HK-2 (cell line): ENCODE results near the gene ASAH2.
"Not testable (repeated sequence)": the region's sequence is repeated elsewhere in the genome, so short reads cannot be mapped to it uniquely, and the experiment has no call there.

Experiments used
- DNase-seq: peaks from one replicate; pipeline ENCODE4 v3.0.0-alpha.2; 2018; ENCODE audit not compliant: unreplicated experiment

The ASAH2 gene

DNA sequence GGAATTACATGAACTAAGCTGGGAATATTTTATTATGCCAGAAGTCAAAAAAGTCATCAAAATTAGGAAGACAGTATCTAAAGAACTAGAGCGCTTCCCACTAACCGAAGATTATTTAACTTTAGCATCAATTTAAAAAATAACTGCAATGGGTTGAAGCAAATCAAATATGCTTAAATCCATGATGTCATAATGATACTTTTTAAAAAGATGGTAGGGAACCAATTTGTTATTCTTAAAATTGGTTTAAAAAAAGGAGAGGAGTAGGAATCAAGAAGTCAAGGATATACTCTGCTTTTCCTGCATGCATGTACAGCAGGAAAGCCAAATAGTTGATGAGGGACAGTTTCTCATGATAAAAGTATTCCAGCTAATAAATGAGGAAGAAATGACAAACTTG, 3.2 kb upstream of the ASAH2 start:
- DNase-seq: no peak

DNA sequence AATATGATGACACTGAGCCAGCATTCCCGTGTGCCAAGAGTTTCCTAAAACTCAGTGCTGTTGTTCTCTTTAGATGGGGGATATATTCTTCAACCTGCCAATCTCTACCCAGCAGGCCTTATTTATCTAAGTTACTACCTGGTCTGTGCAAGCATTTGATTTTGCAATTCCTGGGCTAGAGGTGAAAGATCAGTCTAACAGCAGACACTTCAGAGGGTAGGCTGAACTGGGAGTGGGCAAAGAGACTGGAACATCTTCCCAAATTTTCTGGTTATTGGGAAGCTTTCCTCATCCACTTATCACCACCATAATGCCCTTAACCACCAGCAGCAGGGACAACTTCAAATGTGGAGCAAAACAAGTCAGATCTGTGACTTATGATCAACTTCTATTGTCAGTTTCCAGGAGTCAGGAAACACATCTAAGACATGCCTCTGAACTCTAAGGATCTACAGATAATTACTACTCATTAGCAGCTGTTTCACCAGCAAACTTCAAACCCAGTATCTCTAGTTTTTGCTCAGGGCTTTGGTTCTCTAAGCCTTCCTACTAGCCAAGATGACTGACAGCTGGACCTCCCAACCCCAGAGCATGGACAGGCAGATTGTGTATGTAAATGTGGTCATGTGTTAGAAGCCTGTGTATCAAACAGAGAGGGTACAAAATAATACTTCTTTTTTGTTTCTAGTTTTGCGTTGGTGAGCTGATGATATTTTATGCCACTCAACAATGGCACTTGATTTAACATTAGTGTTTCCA, 1.0 kb downstream of the ASAH2 start:
- DNase-seq: no peak

DNA sequence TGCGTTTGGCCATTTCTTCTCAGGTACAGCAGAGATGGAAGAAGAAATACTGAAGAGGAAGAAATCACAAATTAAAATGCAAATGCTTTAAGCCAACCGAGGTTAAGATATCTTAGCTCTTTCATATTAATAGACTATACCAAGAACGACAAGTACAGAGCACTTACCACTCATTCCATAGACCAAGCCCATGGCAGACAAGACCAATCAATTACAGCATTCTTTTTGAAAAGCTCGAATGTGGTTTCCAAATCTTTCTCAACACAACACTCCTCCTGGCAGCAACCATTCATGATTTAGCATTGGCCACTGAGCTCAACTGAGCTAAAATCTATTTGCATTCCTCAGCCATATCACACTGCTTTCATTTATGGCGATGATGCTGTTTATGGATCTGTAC, 2.7 kb downstream of the ASAH2 start:
- DNase-seq: no peak

DNA sequence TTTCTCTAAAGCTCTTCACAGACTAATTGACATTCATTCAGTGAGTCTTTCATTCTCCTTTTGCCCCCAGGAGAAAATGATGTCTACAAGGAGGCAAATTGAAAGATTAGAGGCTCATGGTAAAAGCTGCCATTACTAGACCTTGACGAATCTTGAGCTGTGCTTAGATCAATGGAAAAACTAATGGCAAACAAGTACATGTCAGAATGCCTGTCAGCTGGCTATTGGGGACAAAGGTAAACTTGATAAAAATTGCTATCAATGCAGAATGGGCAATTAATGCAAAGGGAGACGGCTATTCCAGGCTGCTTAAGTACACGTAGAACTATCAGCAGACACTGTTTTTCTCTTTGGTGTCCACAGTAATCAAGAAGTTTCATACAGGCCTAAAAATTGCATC, 3.3 kb downstream of the ASAH2 start:
- no peak for DNase-seq

DNA sequence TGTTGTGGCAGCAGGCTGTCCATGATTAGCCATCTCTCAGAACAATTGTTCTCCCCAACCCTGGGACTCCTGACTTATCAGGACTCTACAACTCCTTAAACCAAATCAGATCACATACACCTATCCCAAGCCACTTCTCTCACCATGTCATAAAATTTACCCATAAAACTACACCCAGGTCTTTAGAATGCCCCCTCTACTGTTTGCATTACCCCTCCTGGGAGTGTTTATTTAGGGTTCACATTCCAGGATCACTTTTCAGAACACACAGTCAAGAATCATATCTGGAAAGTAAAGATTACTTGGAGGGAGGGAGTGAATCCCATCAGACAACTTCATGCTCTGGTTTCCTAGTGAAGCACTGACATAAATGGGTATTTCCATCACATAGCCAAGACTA, 7.1 kb downstream of the ASAH2 start:
- DNase-seq: no peak

DNA sequence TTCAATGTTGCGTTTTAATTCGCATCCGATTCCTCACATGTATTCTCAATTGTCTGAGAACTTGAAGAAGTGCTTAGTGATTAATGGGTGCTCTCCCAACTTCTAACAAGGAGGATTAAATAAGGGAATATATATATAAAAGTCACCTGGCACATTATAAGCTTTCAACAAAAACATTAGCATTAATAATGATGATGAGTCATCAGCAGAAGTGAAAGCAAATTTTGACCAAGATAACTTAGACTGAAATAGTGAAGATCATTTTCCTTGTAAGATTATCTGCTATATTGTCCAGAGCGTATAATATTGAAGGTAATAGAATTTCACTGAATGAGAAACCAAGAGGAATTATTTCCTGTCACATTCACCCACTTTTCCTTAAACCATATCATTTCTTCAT, 8.5 kb downstream of the ASAH2 start:
- DNase-seq: no peak

DNA sequence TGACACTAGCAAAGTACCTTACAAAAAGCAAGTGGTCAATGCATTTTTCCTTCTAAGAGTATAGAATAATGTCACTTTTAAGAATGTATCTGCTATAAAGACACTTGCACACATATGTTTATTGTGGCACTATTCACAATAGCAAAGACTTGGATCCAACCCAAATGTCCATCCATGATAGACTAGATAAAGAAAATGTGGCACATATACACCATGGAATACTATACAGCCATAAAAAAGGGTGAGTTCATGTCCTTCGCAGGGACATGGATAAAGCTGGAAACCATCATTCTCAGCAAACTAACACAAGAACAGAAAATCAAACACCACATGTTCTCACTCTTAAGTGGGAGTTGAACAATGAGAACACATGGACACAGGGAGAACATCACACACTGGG, 9.8 kb downstream of the ASAH2 start:
- not testable (repeated sequence) for DNase-seq

DNA sequence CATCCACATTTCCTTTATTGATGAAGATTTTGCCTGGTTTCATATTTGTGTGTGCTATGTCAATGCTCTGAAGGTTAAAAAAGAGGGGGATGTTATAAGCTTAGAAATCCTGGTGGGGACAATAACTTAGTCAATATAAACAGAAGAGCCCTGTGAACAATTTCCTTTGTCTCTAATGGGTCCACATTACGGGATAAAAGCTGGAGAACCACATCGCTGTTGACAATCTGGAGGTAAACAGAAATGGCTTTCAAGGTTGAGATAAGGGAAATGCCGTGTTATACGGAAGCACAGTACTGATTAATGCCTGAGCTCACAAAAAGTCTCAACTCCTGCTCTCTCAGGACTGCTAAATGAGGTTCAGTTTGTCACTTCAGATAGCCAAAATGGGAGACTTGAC, 16.8 kb downstream of the ASAH2 start:
- DNase-seq: no peak

DNA sequence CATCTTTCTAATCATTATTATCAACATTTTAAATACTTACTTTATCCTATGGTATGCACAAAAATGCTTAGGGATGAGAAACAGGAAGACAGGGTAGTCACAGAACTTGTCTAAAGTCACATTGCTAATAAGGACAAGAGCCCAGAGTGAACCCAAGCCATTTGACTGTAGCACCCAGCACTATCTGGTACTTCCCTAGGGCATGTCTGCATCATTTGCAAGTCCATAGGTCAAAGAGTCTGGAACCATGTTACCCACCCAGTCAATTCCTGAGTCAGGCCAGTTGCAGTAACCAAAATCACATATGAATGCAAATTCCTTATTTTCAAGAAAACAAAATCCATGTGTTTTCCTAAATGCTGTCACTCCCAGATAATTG, 19.1 kb downstream of the ASAH2 start:
- DNase-seq: no peak

DNA sequence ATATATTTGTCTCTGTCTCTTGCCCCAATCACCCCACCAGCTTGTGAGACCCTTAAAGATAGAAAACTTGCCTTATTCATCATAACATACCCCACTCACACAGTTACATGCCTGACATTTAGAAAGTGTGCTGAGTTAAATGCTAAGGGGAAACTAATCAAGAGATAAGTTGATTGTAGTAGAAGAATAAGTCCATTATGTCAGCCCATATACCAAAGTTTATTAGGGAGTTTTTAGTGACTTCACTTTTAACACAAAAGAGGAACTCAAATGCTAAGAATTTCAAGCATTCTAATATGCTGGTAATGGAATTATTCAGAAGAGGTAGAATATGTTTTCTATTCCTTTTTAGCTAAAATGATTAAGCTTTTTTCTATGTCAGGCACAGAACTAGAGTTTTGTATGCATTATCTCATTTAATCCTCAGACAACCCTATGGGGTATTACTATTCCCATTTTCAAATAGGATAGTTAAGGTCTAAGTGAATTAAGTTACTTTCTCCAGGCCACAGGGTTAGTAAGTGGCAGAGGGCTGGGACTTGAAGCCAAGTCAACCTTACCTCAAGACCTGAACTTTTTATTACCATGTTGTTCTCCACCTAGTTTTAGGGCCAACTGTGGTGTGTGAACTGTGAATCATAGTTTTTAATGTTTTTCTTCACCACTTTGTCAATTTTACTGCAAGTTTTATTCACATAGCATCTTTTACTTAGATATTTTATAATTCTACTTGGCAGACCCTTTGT, 19.6 kb downstream of the ASAH2 start:
- DNase-seq: no peak

DNA sequence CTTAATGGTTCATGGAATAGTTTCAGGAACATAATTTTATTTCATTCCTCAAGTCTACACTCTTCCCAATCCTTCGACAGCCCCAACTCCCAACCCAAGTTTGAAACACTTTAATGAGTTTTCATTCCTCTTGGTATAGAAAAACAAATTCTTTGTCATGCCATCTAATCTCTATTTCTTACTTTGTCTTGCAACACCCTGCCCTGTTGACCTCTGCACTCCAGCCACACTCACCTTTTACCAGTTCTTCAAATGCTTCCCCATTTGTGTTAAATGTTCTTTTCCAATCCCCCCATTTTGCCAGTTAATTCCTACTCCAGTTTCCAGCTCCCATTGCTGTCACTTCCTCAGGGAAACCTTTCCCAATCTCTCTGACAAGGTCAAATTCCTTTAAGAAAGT, 21.9 kb downstream of the ASAH2 start:
- DNase-seq: no peak

DNA sequence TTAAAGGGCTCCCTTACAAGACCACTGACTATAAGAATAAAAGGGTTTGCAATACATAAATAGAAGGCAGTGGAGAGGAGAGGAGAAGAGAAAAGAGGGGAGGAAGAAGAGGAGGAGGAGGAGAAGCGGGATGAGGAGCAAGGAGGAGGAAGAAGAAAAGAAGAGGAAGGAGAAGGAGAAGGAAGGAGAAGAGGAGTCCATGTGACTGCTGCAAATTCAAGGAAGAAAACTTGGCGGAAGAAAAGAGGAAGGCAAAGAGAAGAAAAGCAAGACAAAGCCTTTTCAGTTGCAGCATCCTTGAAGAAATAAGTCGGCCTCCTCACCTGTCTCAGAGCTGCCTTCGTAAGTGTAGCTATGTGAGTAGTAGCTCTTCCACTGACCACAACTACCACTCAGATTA, 22.6 kb downstream of the ASAH2 start:
- no peak for DNase-seq

DNA sequence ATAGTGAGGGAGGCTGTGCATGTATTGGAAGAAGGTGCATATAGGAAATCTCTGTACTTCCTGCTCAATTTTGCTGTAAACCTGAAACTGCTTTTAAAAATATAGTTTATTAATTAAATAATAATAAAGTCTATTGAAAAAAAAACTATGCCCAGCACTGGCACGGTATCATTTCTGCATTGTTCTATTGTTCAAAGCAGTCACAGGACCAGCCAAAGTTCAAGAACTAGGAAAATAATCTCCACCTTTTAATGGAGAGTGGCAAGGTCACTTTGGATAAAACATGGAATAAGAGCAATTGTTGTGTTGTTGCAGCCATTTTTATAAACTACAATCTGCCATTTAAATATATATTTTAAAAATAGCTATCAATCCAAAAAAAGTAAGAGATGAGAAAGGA, 24.7 kb downstream of the ASAH2 start:
- no peak for DNase-seq

DNA sequence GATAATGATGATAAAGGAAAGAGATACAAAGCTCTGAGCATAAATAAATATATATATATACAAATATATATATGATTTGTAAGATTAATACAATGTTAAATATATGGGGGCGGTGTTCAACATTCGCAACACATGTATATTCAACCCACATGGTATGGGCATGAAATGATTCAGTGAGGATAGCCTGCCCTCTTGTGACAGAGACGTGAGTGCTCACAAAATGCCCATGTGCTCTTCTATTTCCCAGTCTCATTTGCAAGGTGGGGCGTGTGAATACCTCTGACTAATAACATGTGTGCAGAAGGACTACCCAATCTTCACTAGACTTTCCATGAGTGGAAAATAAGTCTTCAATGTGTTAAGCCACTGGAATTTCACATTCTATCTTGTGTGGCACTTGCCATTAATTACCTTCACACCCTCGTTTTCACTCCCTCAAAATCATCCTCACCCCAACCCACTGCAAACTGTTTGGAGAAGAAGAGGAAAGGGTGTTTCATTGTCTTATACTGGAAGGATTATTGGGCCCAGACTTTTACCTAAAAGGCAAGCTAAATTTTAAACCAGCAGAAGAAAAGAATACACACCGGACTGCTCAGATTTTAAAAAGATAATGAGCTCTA, 26.9 kb downstream of the ASAH2 start:
- peak; percentile 14 for DNase-seq

DNA sequence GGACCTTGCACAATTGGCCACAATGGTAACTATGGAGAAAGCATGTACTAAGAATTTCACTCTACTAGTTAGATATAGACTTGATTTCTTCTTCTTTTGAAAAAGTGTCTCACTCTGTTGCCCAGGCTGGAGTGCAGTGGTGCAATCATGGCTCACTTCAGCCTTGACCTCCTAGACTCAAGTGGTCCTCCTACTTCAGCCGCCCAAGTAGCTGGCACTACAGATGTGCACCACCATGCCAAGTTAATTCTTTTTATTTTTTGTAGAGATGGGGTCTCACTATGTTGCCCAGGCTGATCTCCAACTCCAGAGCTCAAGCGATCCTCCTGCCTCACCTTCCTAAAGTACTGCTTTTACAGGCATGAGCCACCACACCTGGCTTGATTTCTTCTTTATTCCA, 29.1 kb downstream of the ASAH2 start:
- no peak for DNase-seq

DNA sequence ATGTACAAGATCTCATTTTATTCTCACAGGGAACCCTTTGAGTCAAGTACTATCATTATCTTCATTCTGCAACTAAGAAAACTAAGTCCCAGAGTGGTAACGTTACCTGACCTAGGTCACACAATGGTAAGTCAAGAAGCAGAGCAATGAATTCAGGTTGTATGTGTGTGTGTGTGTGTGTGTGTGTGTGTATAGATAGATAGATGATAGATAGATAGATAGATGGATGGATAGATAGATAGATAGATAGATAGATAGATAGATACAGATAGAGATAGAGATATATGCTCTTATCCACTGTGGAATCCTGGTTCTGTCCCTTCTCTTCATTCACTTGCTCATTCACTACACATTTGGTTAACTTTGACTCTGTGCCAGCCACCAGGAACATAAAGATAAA, 29.8 kb downstream of the ASAH2 start:
- no peak for DNase-seq

DNA sequence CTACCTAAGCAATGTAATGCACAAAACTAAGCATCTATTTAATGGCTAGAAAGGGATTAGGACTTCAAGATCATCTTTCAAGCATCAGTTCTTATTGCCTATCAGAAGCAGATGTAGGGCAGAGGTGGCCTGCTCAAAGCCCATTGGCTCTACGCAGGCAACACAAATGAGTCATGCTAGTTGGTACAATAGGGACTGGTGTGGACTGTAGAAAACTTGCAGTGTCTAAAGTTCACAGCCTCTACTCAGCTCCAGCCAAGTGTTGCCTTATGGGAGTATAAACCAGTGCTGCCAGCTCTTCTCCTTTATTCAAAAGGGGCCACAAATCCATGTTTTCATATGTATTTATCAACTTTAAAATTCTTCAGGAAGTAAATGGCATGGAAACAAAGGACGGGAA, 31.7 kb downstream of the ASAH2 start:
- DNase-seq: no peak

DNA sequence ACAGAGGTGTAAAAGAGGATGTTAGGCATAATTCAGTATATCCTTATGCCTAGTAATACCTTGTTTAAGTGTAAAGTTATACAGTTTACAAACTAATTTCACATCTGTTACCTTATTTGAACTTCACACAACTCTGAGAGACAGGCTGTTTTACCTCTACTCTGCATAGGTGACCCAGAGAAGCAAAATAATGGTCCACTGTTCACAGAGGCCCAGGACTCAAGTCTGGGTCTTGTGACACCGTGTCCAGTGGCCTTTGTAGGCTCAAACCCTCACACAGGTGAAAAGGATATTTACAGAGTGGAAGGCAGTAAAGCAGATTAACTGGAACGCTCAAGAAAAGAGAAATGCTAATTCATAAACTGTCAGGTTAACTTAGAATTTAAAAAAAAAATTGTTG, 32.1 kb downstream of the ASAH2 start:
- DNase-seq: no peak

DNA sequence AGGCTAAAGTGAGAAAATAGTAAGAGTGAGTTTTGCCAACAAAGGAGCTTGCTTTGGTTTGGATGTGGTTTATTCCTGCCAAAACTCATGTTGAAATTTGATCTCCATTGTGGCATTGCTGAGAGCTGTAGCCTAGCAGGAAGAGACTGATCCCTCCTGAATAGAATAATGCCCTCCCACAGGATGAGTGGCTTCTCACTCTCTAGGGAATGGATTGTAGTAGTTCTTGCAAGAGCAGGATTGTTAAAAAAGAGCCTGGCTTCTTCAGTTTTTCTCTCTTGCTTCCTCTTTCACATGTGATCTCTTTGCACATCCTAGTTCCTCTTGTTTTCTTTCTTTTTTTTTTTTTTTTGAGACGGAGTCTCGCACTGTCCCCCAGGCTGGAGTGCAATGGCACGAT, 34.4 kb downstream of the ASAH2 start:
- DNase-seq: no peak

DNA sequence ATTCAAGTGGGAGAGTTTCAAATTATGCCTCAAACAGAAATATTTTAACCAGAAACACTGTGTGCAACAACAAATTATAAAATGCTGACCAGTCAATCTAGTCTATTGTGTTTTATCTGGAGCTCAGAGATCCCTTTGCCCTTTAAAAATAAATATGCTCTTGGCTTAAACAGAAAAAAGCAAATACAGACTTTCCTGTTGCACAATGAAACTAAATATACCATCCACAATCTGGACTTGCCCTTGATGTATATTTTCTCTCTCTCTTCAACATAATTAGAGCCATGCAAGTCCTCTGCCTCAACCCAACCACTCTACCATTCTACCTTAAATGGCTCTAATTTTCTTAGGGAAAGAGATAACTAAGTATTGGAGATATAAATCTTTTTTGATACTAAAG, 34.9 kb downstream of the ASAH2 start:
- no peak for DNase-seq

DNA sequence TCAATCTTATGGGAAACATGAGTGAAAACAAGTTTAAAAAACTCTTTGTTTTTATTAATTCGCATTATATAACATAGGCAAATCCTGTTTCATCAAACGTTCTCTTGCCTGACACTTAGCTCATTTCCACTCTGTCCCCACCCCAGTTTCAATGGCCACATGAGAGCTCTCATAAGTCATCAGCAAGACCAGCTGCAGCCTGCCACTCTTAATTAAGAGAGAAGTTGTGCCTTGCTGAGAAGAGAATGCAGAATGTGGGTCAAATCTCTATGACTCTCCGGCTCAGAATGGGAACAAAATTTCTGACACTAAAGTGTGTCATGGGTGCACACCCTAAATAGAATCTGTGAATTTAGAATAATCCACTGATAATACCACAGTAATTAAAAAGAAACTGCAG, 39.6 kb downstream of the ASAH2 start:
- DNase-seq: no peak

DNA sequence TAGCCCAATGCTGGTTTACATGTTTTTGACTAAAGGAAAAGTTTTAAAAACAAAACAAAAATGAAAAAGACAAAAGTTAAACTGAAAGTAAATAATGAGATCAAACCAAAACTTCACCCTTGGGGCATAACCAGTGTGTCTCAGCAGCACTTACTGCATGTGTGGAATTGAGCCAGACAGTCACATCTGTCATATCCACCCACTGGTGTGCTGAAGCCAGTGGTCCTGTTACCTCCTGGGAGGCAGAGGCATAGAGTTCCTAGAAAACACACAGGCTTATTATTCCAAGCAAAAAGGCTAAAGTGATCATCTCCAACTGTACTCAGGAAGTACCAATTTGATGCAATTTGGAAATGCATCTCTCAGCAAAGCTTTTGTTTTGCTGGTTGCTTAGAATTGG, 40.4 kb downstream of the ASAH2 start:
- no peak for DNase-seq
